ENCODE results near the gene VWA7.

Gene VWA7

DNA sequence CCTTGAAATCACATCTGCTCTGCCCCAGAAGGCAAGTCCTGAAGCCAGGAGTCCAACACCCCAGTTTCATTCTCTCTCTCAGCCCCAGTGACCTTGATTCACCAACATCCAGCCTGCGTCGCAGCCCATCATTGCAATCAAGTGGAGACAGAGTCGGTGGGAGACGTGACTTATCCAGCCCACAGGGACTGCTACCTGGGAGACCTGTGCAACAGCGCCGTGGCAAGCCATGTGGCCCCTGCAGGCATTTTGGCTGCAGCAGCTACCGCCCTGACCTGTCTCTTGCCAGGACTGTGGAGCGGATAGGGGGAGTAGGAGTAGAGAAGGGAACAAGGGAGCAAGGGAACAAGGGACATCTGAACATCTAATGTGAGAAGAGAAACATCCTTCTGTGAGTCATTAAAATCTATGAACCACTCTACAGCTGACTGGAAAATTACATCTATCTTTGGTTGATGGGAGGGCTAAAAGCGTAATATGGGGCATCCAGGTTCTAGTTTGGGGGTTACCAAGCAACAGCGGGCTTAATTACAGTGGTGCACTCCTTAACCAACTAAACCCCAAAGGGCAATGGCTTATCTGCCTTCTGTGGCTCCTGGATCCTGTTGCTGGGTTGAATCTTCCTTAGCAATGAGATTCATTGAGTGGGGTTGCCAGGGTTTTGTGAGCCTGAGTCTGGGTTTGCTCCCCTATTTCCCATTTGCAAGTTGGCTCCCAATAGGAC, 59.5 kb downstream of the VWA7 start:
- no peak for FAIRE-seq

More for the DNA sequence above, 59.5 kb downstream of the VWA7 start:
- no peak for DNase-seq (ENCODE audit: insufficient read length, low spot score)
